K562 (cell line): ENCODE measurements around the gene RNASEH2A.

Source experiments
- CTCF ChIP-seq, 3 experiments: IDR thresholded peaks in 2 of 3; conservative IDR thresholded peaks in 1 of 3; 2 replicates each; pipeline ENCODE4 v1.5.1; 2011 to 2012; ENCODE audit warnings: low read length in 3 of 3, mild to moderate bottlenecking in 3 of 3, control low read depth in 2 of 3, improper control_type of control experiment in 1 of 3, inconsistent platforms in 1 of 3, low read depth in 1 of 3, mixed read lengths in 1 of 3, moderate library complexity in 1 of 3; ENCODE audit not compliant: insufficient read depth in 2 of 3
- SRSF1 ChIP-seq: fragments of 200-400 bp; formaldehyde crosslinking; IDR thresholded peaks from 2 replicates; pipeline ENCODE4 v1.6.1; 2017; ENCODE audit warnings: mild to moderate bottlenecking, low read depth, low read length, moderate library complexity
- THAP7 ChIP-seq: fragments of 250-450 bp; sonication (Bioruptor Pico); IDR thresholded peaks from 2 replicates; pipeline ENCODE4 v1.5.0; 2021

- TF ChIP-seq CTCF (IDR thresholded peaks at IDR 0.05 in 2 of 3, conservative IDR thresholded peaks at IDR 0.05 in 1 of 3; ENCODE audit: insufficient read depth in 2 of 3, low read depth in 1 of 3, low read length in 3 of 3): no peak
- no peak for TF ChIP-seq SRSF1
- TF ChIP-seq THAP7: no peak
These were observed 28.2 kb downstream of the RNASEH2A start, which contains the start of gene RTBDN for GRCh38 chr19:12834566-12834943.
